Activated T-cell treated with anti-CD3 and anti-CD28 coated beads, Interleukin-2, amount 50 U/mL, for 1 hour (primary cell): ENCODE measurements around the gene SYP.
"Not testable (repeated sequence)": the region's sequence is repeated elsewhere in the genome, so short reads cannot be mapped to it uniquely, and the experiment has no call there.

Experiments used
- DNase-seq: peaks from one replicate; pipeline ENCODE4 v3.0.0-alpha.2; 2020

Gene SYP

GRCh38 chrX:49165901-49166881, 33.8 kb downstream of the SYP start:
- peak; percentile 73 for DNase-seq

GRCh38 chrX:49164589-49165360, 35.2 kb downstream of the SYP start:
- DNase-seq = no peak

- DNase-seq = peak; percentile 83
Measured at GRCh38 chrX:49163555-49164419, 36.2 kb downstream of the SYP start.

GRCh38 chrX:49162620-49163019, 37.4 kb downstream of the SYP start, which contains the start of gene MAGIX:
Gene MAGIX, plus strand, starts transcription at chrX:49162758. Its CDS starts 132 bp downstream, at chrX:49162890.
- no peak for DNase-seq

- no peak for DNase-seq
Measured at GRCh38 chrX:49161632-49162031, 38.4 kb downstream of the SYP start.

GRCh38 chrX:49160908-49161307, 39.1 kb downstream of the SYP start:
- no peak for DNase-seq

- DNase-seq = no peak
Measured at GRCh38 chrX:49157194-49157593, 42.8 kb downstream of the SYP start.

GRCh38 chrX:49155900-49156837, 43.8 kb downstream of the SYP start:
- DNase-seq = peak; percentile 86

- no peak for DNase-seq
Measured at GRCh38 chrX:49155243-49155899, 44.6 kb downstream of the SYP start.

- no peak for DNase-seq
Measured at GRCh38 chrX:49153467-49153866, 46.5 kb downstream of the SYP start.

- not testable (repeated sequence) for DNase-seq
Measured at GRCh38 chrX:49149291-49149690, 50.7 kb downstream of the SYP start.

- not testable (repeated sequence) for DNase-seq
Measured at GRCh38 chrX:49148390-49149100, 51.4 kb downstream of the SYP start.

- no peak for DNase-seq
Measured at GRCh38 chrX:49147936-49148335, 52.1 kb downstream of the SYP start.

- no peak for DNase-seq
Measured at GRCh38 chrX:49147282-49147681, 52.7 kb downstream of the SYP start.

- DNase-seq = not testable (repeated sequence)
Measured at GRCh38 chrX:49143154-49143553, 56.8 kb downstream of the SYP start.

- DNase-seq = not testable (repeated sequence)
Measured at GRCh38 chrX:49142264-49142663, 57.7 kb downstream of the SYP start.

- no peak for DNase-seq
Measured at GRCh38 chrX:49139713-49140112, 60.3 kb downstream of the SYP start.
